Omental fat pad (tissue), 4 donors: ENCODE results near the gene PRKAG3. TPM values are rescaled to one million over a fixed set of nuclear protein-coding genes. Genes with fewer than 3 reads are reported as not detected.

Source experiments
- ATAC-seq: fragments of 150-250 bp; one replicate; pipeline ENCODE4 v1.9.1; 2016; ENCODE audit warnings: mild to moderate bottlenecking, moderate library complexity; ENCODE audit not compliant: low FRiP score
- DNase-seq: peaks from one replicate; pipeline ENCODE4 v3.0.0-alpha.2; 2019; ENCODE audit warnings: low spot score
- CTCF ChIP-seq, 3 donors: fragments of 450-650 bp; IDR thresholded peaks; one replicate each; pipeline ENCODE4 v1.5.1; 2016 to 2017; ENCODE audit warnings: antibody characterized with exemption in 3 of 3, mild to moderate bottlenecking in 3 of 3, moderate library complexity in 2 of 3
- total RNA-seq, 4 donors: library from RNA; depleted of rRNA; stranded (reverse); fragments of >200 nt; gene quantifications; one replicate each; pipeline ENCODE4 v1.1.0, GENCODE V29; 2016

The PRKAG3 gene
- total RNA-seq, 4 donors from 2014 or later: not detected

DNA sequence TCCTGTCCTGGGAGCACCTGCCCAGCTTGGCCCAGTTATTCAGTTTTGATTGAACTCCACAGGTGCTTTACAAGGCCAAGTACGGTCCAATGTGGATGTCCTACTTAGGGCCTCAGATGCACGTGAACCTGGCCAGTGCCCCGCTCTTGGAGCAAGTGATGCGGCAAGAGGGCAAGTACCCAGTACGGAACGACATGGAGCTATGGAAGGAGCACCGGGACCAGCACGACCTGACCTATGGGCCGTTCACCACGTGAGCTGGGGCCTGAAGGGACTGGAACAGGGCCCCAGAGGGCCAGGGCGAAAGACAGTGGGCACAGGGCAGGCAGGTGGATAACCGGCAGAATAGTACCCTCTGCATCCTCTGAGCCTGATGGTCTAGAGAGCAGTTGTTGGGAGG is 22.1 kb downstream of the PRKAG3 start:
- DNase-seq (no peak), ATAC-seq (no peak)
- TF ChIP-seq CTCF (IDR thresholded peaks at IDR 0.05): no peak

GRCh38 chr2:218807626-218808025 is 24.0 kb downstream of the PRKAG3 start:
- TF ChIP-seq CTCF (IDR thresholded peaks at IDR 0.05): no peak
- DNase-seq: no peak
- ATAC-seq: no peak

DNA sequence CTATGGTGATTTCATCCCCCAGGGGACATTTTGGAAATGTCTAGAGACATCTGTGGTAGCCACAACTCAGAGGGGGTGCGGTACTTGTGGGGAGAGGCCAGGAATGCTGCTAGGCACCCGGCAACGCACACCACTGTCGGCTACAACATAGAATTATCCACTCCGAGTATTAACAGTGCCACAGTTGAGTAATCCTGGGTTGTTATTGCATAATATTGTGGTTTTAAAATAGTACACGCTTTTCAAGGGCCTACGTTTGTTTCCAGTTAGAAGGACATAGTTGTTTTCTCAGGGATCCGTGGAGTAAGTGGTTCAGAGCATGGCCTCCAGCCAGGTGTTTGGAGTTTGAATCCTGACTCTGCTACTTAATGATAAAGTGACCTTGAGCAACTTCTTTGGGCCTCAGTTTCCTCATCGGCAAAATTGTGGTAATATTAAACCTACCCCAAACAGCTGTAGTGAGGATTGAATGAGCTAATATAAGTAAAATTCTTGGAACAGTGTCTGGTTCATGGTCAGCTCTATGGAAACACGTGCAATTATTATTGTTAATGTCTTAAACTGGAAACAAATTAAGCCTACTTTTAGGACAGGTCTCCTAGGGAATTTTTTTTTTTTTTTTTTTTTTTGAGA is 25.1 kb downstream of the PRKAG3 start:
- DNase-seq (no peak), ATAC-seq (peak; percentile 96)
- no peak for TF ChIP-seq CTCF (IDR thresholded peaks at IDR 0.05)

DNA sequence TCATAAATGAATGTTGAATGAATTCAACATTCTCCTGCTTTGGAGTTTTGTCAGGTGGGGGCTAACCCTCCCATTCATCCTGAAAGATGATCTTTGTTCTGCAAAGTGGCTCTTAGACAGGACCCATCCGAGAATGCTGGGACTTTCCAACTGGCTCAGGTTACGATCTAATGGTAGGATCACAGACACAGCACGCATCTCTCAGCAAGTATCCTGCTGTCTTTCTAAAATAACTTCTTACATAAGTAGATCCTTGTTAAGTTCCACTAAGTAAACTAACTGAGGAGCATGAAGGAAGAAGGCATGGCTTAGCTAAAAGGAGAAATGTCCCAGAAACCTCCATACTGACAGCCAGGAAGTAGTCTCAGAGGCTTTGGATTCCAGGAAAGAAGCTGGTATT is 26.0 kb downstream of the PRKAG3 start:
- DNase-seq (no peak), ATAC-seq (peak; percentile 28)
- TF ChIP-seq CTCF (IDR thresholded peaks at IDR 0.05): no peak

GRCh38 chr2:218804817-218805216 is 26.8 kb downstream of the PRKAG3 start:
- TF ChIP-seq CTCF (IDR thresholded peaks at IDR 0.05): no peak
- ATAC-seq (no peak), DNase-seq (no peak)

DNA sequence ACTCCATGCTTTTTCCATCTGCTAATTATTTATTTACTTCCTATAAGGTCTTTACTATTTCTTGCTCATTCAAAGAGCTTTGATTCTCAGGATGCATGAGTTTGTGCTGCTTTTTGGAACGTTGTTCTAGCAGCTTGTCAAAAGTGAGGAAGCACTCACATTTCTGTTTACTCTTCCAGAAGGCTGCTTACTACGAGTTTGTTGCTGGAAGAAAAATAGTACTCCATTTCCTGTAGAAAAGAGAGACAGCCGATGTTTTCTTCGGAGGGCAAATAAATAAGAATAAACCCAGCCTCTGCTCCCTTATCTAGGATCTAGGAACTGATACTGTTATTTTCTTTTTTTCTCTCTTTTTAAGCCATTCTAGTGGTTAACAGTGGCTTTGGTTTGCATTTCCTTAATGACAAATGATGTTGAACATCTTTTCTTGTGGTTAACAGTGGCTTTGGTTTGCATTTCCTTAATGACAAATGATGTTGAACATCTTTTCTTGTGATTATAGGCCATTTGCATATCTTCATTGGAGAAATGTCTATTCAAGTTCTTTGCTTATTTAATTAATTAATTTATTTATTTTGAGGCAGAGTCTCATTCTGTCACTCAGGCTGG is 29.1 kb downstream of the PRKAG3 start:
- TF ChIP-seq CTCF (IDR thresholded peaks at IDR 0.05): no peak
- ATAC-seq (no peak), DNase-seq (no peak)

- ATAC-seq (no peak), DNase-seq (no peak)
- TF ChIP-seq CTCF (IDR thresholded peaks at IDR 0.05): no peak
Observed at GRCh38 chr2:218799990-218800389, 31.6 kb downstream of the PRKAG3 start.
